ENCODE data around the gene CADM1. TPM values are rescaled to one million over a fixed set of nuclear protein-coding genes. Genes with fewer than 3 reads are reported as not detected.

Gene CADM1
- total and polyA plus RNA-seq, 2 experiments from 2014 or later: 16.5 to 18.0 TPM

- TF ChIP-seq ZNF114 (CRISPR knock-in tag; IDR thresholded peaks at IDR 0.05) (no peak), REST (IDR thresholded peaks at IDR 0.05; ENCODE audit: unreplicated experiment) (no peak), ETS1 (IDR thresholded peaks at IDR 0.05) (no peak), EZH2phosphoT487 (IDR thresholded peaks at IDR 0.05; ENCODE audit: unreplicated experiment) (no peak), STAT1 (IDR thresholded peaks at IDR 0.05; ENCODE audit: unreplicated experiment) (no peak), CREB1 (CRISPR knock-in tag; IDR thresholded peaks at IDR 0.05; ENCODE audit: low read depth) (no peak)
These were observed 105.7 kb downstream of the CADM1 start (continued) for GRCh38 chr11:115398333-115399080.

GRCh38 chr11:115396533-115396932 is 107.7 kb downstream of the CADM1 start:
- no peak for ATAC-seq
- TF ChIP-seq NANOG (IDR thresholded peaks at IDR 0.05; ENCODE audit: borderline replicate concordance) (no peak), JUNB (IDR thresholded peaks at IDR 0.05; ENCODE audit: unreplicated experiment) (no peak), REST (IDR thresholded peaks at IDR 0.05; ENCODE audit: unreplicated experiment) (no peak), EZH2phosphoT487 (IDR thresholded peaks at IDR 0.05; ENCODE audit: unreplicated experiment) (no peak), STAT1 (IDR thresholded peaks at IDR 0.05; ENCODE audit: unreplicated experiment) (no peak), EZH2 (IDR thresholded peaks at IDR 0.05; ENCODE audit: low read depth, unreplicated experiment) (no peak), ZNF114 (CRISPR knock-in tag; IDR thresholded peaks at IDR 0.05) (no peak), POLR2AphosphoS5 (IDR thresholded peaks at IDR 0.05; ENCODE audit: low read depth) (no peak)

More at GRCh38 chr11:115396533-115396932, 107.7 kb downstream of the CADM1 start:
- no peak overlapping the region for H3K4me3 ChIP-seq
- H4K20me1 ChIP-seq (replicated peaks; ENCODE audit: insufficient read depth): peaks cover 18% of the 10 kb centered on the region
- H3F3A ChIP-seq (replicated peaks; ENCODE audit: low read depth): no peaks in the 10 kb centered on the region
- Mint-ChIP-seq H3K4me1 (peaks cover 2% of the 10 kb centered on the region; the same call in 1 of the 3 replicates), H3K27ac (no peak overlapping the region), H3K4me3 (no peak overlapping the region), H3K27me3 (ENCODE audit: insufficient read depth, low read depth, poor library complexity) (peaks cover 41% of the 10 kb centered on the region), H3K36me3 (ENCODE audit: low read depth) (no peaks in the 10 kb centered on the region), H3K9me3 (no peaks in the 10 kb centered on the region)
- no peaks in the 10 kb centered on the region for H3K4me1 ChIP-seq (ENCODE audit: insufficient read depth)
- no peak overlapping the region for H2AFZ ChIP-seq
- no peaks in the 10 kb centered on the region for H3K36me3 ChIP-seq (ENCODE audit: insufficient read depth)
- H3K4me2 ChIP-seq: no peak overlapping the region
- DNase-seq (ENCODE audit: low spot score): no peak
- no peak overlapping the region for H3K27ac ChIP-seq (ENCODE audit: low read depth)
- H3K27me3 ChIP-seq (ENCODE audit: insufficient read depth): peaks cover 80% of the 10 kb centered on the region
- no peaks in the 10 kb centered on the region for H3K79me2 ChIP-seq (replicated peaks; ENCODE audit: insufficient read depth)
- no peaks in the 10 kb centered on the region for H3K9me2 ChIP-seq (ENCODE audit: insufficient read depth)
